Trophoblast cell (in vitro differentiated cells and primary cell): ENCODE data around the gene NPY5R. TPM values are rescaled to one million over a fixed set of nuclear protein-coding genes. Genes with fewer than 3 reads are reported as not detected.

Source experiments
- DNase-seq, 2 donors: peaks; one replicate each; pipeline ENCODE4 v3.0.0-alpha.2; 2016
- H2AFZ ChIP-seq: 2 replicates; pipeline ENCODE4 v1.6.1; 2013; ENCODE audit warnings: low read length, moderate library complexity, mild to moderate bottlenecking; ENCODE audit not compliant: insufficient read depth, poor library complexity
- H2AK5ac ChIP-seq: 2 replicates; pipeline ENCODE4 v1.6.1; 2013; ENCODE audit warnings: mild to moderate bottlenecking, low read length
- H2BK120ac ChIP-seq: 2 replicates; pipeline ENCODE4 v1.6.1; 2013; ENCODE audit warnings: low read length, mild to moderate bottlenecking, moderate library complexity; ENCODE audit not compliant: insufficient read depth, poor library complexity
- H2BK12ac ChIP-seq: 2 replicates; pipeline ENCODE4 v1.6.1; 2013; ENCODE audit warnings: mild to moderate bottlenecking, low read length, moderate library complexity
- H2BK5ac ChIP-seq: 2 replicates; pipeline ENCODE4 v1.6.1; 2013; ENCODE audit warnings: low read length, low read depth, moderate library complexity, mild to moderate bottlenecking; ENCODE audit not compliant: poor library complexity
- H3K14ac ChIP-seq: 2 replicates; pipeline ENCODE4 v1.6.1; 2013; ENCODE audit warnings: mild to moderate bottlenecking, low read length
- H3K18ac ChIP-seq: 2 replicates; pipeline ENCODE4 v1.6.1; 2013; ENCODE audit warnings: mild to moderate bottlenecking, low read length
- H3K23ac ChIP-seq: 2 replicates; pipeline ENCODE4 v1.6.1; 2013; ENCODE audit warnings: low read length
- H3K27ac ChIP-seq: 2 replicates; pipeline ENCODE4 v1.5.1; 2013; ENCODE audit warnings: low read depth, mild to moderate bottlenecking, inconsistent platforms, low read length, moderate library complexity
- H3K27me3 ChIP-seq: 2 replicates; pipeline ENCODE4 v1.6.1; 2013; ENCODE audit warnings: inconsistent platforms, mild to moderate bottlenecking, low read length, moderate library complexity; ENCODE audit not compliant: insufficient read depth
- H3K36me3 ChIP-seq, 2 experiments: 1 replicate in 1 of 2; 2 replicates in 1 of 2; pipeline ENCODE4 v1.6.1; 2013; ENCODE audit warnings: low read length in 2 of 2, mild to moderate bottlenecking in 2 of 2, moderate library complexity in 1 of 2; ENCODE audit not compliant: insufficient read depth in 2 of 2, control insufficient read depth in 1 of 2
- H3K4ac ChIP-seq: 2 replicates; pipeline ENCODE4 v1.6.1; 2013; ENCODE audit warnings: low read depth, mild to moderate bottlenecking, low read length, moderate library complexity
- H3K4me1 ChIP-seq, 2 experiments: 1 replicate in 1 of 2; 2 replicates in 1 of 2; pipeline ENCODE4 v1.6.1; 2013; ENCODE audit warnings: low read length in 2 of 2, mild to moderate bottlenecking in 2 of 2, moderate library complexity in 1 of 2; ENCODE audit not compliant: insufficient read depth in 2 of 2, control insufficient read depth in 1 of 2
- H3K4me2 ChIP-seq: 2 replicates; pipeline ENCODE4 v1.6.1; 2013; ENCODE audit warnings: inconsistent platforms, mild to moderate bottlenecking, low read length, moderate library complexity
- H3K4me3 ChIP-seq: 2 replicates; pipeline ENCODE4 v1.5.1; 2013; ENCODE audit warnings: mild to moderate bottlenecking, low read depth, low read length, inconsistent platforms
- H3K79me1 ChIP-seq: one replicate; pipeline ENCODE4 v1.6.1; 2013; ENCODE audit warnings: low read length
- H3K79me2 ChIP-seq: 2 replicates; pipeline ENCODE4 v1.6.1; 2013; ENCODE audit warnings: low read length, mild to moderate bottlenecking; ENCODE audit not compliant: control insufficient read depth, insufficient read depth, poor library complexity
- H3K9ac ChIP-seq: 2 replicates; pipeline ENCODE4 v1.6.1; 2013; ENCODE audit warnings: mild to moderate bottlenecking, low read length
- H3K9me3 ChIP-seq: 2 replicates; pipeline ENCODE4 v1.6.1; 2013; ENCODE audit warnings: low read depth, mild to moderate bottlenecking, control low read depth, inconsistent platforms, low read length; ENCODE audit not compliant: insufficient read depth
- H4K12ac ChIP-seq: 2 replicates; pipeline ENCODE4 v1.6.1; 2013; ENCODE audit warnings: low read depth, mild to moderate bottlenecking, low read length, moderate library complexity
- H4K8ac ChIP-seq: 2 replicates; pipeline ENCODE4 v1.6.1; 2013; ENCODE audit warnings: low read depth, mild to moderate bottlenecking, low read length, moderate library complexity
- H4K91ac ChIP-seq: one replicate; pipeline ENCODE4 v1.6.1; 2013; ENCODE audit warnings: low read depth, mild to moderate bottlenecking, low read length, moderate library complexity
- WGBS: extraction: QIAGEN DNeasy Blood & Tissue Kit; methylation state at CpG from one replicate; pipeline ENCODE4 v1.1.7; 2013; ENCODE audit warnings: missing lambda C conversion rate; ENCODE audit not compliant: insufficient read length, insufficient coverage; ENCODE audit errors: extremely low coverage; 5-methylcytosine and 5-hydroxymethylcytosine counted together
- polyA plus RNA-seq: library from polyadenylated mRNA; stranded (reverse); fragments of 200-250 nt; gene quantifications from 2 replicates; pipeline ENCODE4 v1.2.3, GENCODE V29; 2013

The NPY5R gene
- polyA plus RNA-seq, result not detected in 2 replicates

DNA sequence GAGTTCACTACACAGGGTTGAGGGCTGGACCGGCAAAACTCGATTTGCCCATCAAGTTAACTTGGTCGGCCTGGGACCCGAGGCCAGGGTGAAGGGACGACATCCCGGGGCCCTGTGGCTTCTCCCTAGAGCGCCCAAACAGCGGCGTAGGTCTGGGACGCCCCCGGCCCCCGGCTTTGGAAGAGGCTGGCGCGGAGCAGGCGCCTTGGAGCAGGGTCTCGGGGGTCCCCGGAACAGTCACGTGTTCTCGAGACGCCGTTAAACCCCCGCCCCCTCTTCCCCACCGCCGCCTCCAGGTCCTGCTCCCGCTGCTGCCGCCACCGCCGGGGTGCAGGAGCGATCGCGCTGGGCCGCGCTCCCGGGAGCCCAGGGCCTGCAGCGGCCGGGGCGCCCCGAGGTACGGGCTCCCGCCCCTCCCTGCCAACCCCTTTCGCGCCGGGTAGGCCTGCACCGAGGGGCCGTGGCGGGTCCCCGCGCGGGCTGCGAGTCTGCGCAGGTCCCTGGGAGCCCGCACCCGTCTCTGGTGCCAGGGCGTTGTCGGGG lies at the start of gene NPY5R:
TSS of gene NPY5R (plus strand) at position 289 of the 543 bp plus-strand sequence. CDS start 6,382 bp downstream, outside the sequence.
- no peak within 1 kb of the TSS for H3K23ac ChIP-seq
- no peak within 1 kb of the TSS for H2BK12ac ChIP-seq
- no peaks in the 10 kb centered on the region for H3K79me2 ChIP-seq
- H3K27me3 ChIP-seq, result peaks cover 25% of the 10 kb centered on the region
- H4K12ac ChIP-seq, result no peak within 1 kb of the TSS
- H3K18ac ChIP-seq, result no peak within 1 kb of the TSS
- no peak within 1 kb of the TSS for H4K91ac ChIP-seq
- no peak within 1 kb of the TSS for H3K27ac ChIP-seq
- peak within 1 kb of the TSS; percentile 94 for H3K4me2 ChIP-seq
- WGBS, result no CpG with 5 or more reads among the region's 55 CpGs
- H3K9ac ChIP-seq, result no peak within 1 kb of the TSS
- H3K9me3 ChIP-seq, result no peaks in the 10 kb centered on the region
- no peak within 1 kb of the TSS for H4K8ac ChIP-seq
- H3K4me1 ChIP-seq, result peaks cover 7 to 8% of the 10 kb centered on the region in 2 experiments
- no peak within 1 kb of the TSS for H2AK5ac ChIP-seq
- no peak within 1 kb of the TSS for H2BK5ac ChIP-seq
- H2AFZ ChIP-seq, result peak within 1 kb of the TSS; percentile 59
- no peak within 1 kb of the TSS for H3K4ac ChIP-seq
- no peaks in the 10 kb centered on the region for H3K79me1 ChIP-seq
- no peak within 1 kb of the TSS for H3K14ac ChIP-seq
- no peak for DNase-seq
- no peak within 1 kb of the TSS for H2BK120ac ChIP-seq
- no peaks in the 10 kb centered on the region for H3K36me3 ChIP-seq
- peak within 1 kb of the TSS; percentile 47 for H3K4me3 ChIP-seq

DNA sequence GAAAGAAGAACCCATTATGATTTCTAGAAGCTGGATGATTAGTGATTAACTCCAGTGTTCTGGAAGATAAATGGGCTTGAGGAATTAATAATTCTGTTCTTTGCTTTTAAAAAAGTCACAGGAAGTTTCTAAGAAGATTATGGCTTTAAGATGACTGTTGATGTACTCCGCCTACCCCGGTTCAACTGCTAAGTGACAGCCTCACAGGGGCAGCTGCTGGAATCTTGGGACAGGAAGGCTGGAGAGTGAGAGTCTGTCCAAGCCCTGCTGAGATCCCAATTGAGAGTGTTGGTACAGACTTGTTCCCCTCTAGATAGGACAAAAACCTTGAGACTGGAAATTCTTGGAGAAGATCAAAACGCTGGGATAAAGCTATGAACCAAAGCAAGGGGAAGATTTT lies 48.6 kb upstream of the NPY5R start:
- DNase-seq, result no peak
- WGBS, result no CpG with 5 or more reads among the region's 3 CpGs
- Histone ChIP-seq H3K23ac (no peak overlapping the region), H4K12ac (no peak overlapping the region), H3K4me2 (no peak overlapping the region), H4K8ac (no peak overlapping the region), H3K79me2 (no peaks in the 10 kb centered on the region), H2BK120ac (no peak overlapping the region), H3K4me3 (no peak overlapping the region), H3K9ac (no peak overlapping the region), H3K4me1 (no peaks in the 10 kb centered on the region), H3K9me3 (no peaks in the 10 kb centered on the region), H2AFZ (no peak overlapping the region), H3K36me3 (no peaks in the 10 kb centered on the region), H3K27ac (no peak overlapping the region), H3K4ac (no peak overlapping the region), H2BK12ac (no peak overlapping the region), H4K91ac (no peak overlapping the region), H3K27me3 (no peaks in the 10 kb centered on the region), H3K79me1 (no peaks in the 10 kb centered on the region), H2BK5ac (no peak overlapping the region), H3K14ac (no peak overlapping the region), H3K18ac (no peak overlapping the region), H2AK5ac (no peak overlapping the region)

DNA sequence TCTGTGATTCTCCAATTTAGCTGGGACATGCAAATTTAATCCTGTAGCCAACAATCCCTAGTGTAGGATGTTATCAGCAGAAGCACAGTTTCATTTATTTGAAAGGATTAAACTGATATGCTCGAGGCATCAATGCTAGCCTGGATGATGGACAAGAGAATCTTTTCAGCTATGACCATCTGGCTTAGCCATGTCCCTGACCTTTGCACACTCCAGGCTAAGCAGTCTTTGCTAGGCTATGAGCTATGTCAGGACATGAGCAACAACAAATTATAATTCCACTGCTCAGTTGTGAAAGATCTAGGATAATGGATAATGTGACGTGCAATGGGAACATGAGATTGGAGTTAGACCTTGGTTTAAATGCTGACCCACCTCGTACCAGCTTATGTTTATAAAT lies 43.2 kb upstream of the NPY5R start:
- Histone ChIP-seq H3K4ac (no peak overlapping the region), H3K4me2 (no peak overlapping the region), H3K27ac (no peak overlapping the region), H3K4me1 (no peaks in the 10 kb centered on the region), H2BK120ac (no peak overlapping the region), H4K8ac (no peak overlapping the region), H2BK12ac (no peak overlapping the region), H3K23ac (no peak overlapping the region), H3K14ac (no peak overlapping the region), H3K27me3 (no peaks in the 10 kb centered on the region), H3K9ac (no peak overlapping the region), H4K12ac (no peak overlapping the region), H2BK5ac (no peak overlapping the region), H2AFZ (no peak overlapping the region), H3K18ac (no peak overlapping the region), H3K9me3 (no peaks in the 10 kb centered on the region), H3K36me3 (no peaks in the 10 kb centered on the region), H4K91ac (no peak overlapping the region), H2AK5ac (no peak overlapping the region), H3K4me3 (no peak overlapping the region), H3K79me2 (no peaks in the 10 kb centered on the region), H3K79me1 (no peaks in the 10 kb centered on the region)
- DNase-seq, result no peak
- WGBS, result no CpG with 5 or more reads among the region's 3 CpGs

DNA sequence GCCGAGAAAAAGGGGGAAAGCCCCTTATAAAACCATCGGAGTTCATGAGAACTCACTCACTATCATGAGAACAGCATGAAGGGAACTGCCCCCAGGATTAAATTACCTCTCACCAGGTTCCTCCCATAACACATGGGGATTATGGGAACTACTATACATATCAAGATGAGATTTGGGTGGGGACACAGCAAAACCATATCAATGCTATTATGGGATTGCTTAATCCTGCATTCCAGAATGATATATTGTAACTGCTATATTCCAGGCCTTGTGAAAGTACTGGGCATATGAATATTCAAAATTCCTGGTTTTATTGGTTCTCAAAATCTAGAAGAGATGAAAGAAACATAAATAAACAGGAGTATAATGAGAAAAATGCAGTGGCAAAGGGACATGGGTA lies 40.6 kb upstream of the NPY5R start:
- no peaks in the 10 kb centered on the region for H3K79me2 ChIP-seq
- no peak overlapping the region for H3K4ac ChIP-seq
- H3K14ac ChIP-seq, result no peak overlapping the region
- no peak for DNase-seq
- H3K9ac ChIP-seq, result no peak overlapping the region
- no peaks in the 10 kb centered on the region for H3K4me1 ChIP-seq
- H2AFZ ChIP-seq, result no peak overlapping the region
- no peak overlapping the region for H2BK120ac ChIP-seq
- no peaks in the 10 kb centered on the region for H3K9me3 ChIP-seq
- no peak overlapping the region for H4K8ac ChIP-seq
- H4K12ac ChIP-seq, result no peak overlapping the region
- H2BK12ac ChIP-seq, result no peak overlapping the region
- no peak overlapping the region for H3K4me3 ChIP-seq
- no peak overlapping the region for H4K91ac ChIP-seq
- H3K27ac ChIP-seq, result no peak overlapping the region
- H2BK5ac ChIP-seq, result no peak overlapping the region
- no peak overlapping the region for H3K4me2 ChIP-seq
- no peak overlapping the region for H3K18ac ChIP-seq
- H3K27me3 ChIP-seq, result no peaks in the 10 kb centered on the region
- no peaks in the 10 kb centered on the region for H3K79me1 ChIP-seq
- no peak overlapping the region for H2AK5ac ChIP-seq
- WGBS, result no CpG with 5 or more reads among the region's 2 CpGs
- H3K23ac ChIP-seq, result no peak overlapping the region
- no peaks in the 10 kb centered on the region for H3K36me3 ChIP-seq
